Suprapubic skin (tissue), 4 donors: ENCODE measurements around the gene FLYWCH1. TPM values are rescaled to one million over a fixed set of nuclear protein-coding genes. Genes with fewer than 3 reads are reported as not detected.

Experiments used
- DNase-seq, 2 donors: peaks; one replicate each; pipeline ENCODE4 v3.0.0-alpha.2; 2019; ENCODE audit warnings: low spot score in 2 of 2
- H3K27ac ChIP-seq: fragments of 200-600 bp; sonication (generic); one replicate; pipeline ENCODE4 v1.5.1; 2019
- H3K27me3 ChIP-seq: fragments of 200-600 bp; sonication (generic); one replicate; pipeline ENCODE4 v1.5.1; 2019
- H3K36me3 ChIP-seq: fragments of 200-600 bp; sonication (generic); one replicate; pipeline ENCODE4 v1.5.1; 2019
- H3K4me1 ChIP-seq: fragments of 200-600 bp; sonication (generic); one replicate; pipeline ENCODE4 v1.5.1; 2019
- H3K4me3 ChIP-seq: fragments of 200-600 bp; sonication (generic); one replicate; pipeline ENCODE4 v1.5.1; 2019; ENCODE audit warnings: mild to moderate bottlenecking
- H3K9me3 ChIP-seq: fragments of 200-600 bp; sonication (generic); one replicate; pipeline ENCODE4 v1.5.1; 2019
- EP300 ChIP-seq: sonication (generic); formaldehyde crosslinking; IDR thresholded peaks from one replicate; pipeline ENCODE4 v1.6.1; 2017; ENCODE audit warnings: antibody characterized with exemption
- POLR2A ChIP-seq, 2 donors: fragments of 450-650 bp; IDR thresholded peaks; one replicate each; pipeline ENCODE4 v1.6.1; 2017; ENCODE audit warnings: antibody characterized with exemption in 2 of 2, mild to moderate bottlenecking in 2 of 2, moderate library complexity in 2 of 2
- POLR2AphosphoS5 ChIP-seq, 3 donors: sonication (generic); formaldehyde crosslinking; IDR thresholded peaks; one replicate each; pipeline ENCODE4 v1.6.1; 2017; ENCODE audit warnings: antibody characterized with exemption in 3 of 3
- WGBS: methylation state at CpG from one replicate; pipeline ENCODE4 v1.1.5; 2018; 5-methylcytosine and 5-hydroxymethylcytosine counted together
- total RNA-seq, 4 donors: library from RNA; depleted of rRNA; stranded (reverse); fragments of >200 nt; gene quantifications; one replicate each; pipeline ENCODE4 v1.1.0, GENCODE V29; 2016
- TF ChIP-seq, protein P1 (sequence below), 2 donors: fragments of 200-600 bp in 1 of 2; fragments of 450-650 bp in 1 of 2; sonication (generic) in 1 of 2; IDR thresholded peaks; one replicate each; pipeline ENCODE4 v1.5.1; 2016 to 2019; ENCODE audit warnings: antibody characterized with exemption in 2 of 2, mild to moderate bottlenecking in 1 of 2, moderate library complexity in 1 of 2

FLYWCH1 gene
- total RNA-seq, 4 donors from 2014 or later: 32.7 to 81.8 (median 52.1) TPM

GRCh38 chr16:2900526-2901075 is 11.1 kb upstream of the FLYWCH1 start:
- no peak overlapping the region for H3K27ac ChIP-seq
- H3K36me3 ChIP-seq: peaks cover 43% of the 10 kb centered on the region
- H3K27me3 ChIP-seq: no peaks in the 10 kb centered on the region
- no peak for DNase-seq
- no peak overlapping the region for H3K4me3 ChIP-seq
- no peaks in the 10 kb centered on the region for H3K9me3 ChIP-seq
- H3K4me1 ChIP-seq: peaks cover 8% of the 10 kb centered on the region
- TF ChIP-seq POLR2A (IDR thresholded peaks at IDR 0.05) (no peak), POLR2AphosphoS5 (IDR thresholded peaks at IDR 0.05) (no peak), EP300 (no peak)
- TF ChIP-seq, protein P1, sequence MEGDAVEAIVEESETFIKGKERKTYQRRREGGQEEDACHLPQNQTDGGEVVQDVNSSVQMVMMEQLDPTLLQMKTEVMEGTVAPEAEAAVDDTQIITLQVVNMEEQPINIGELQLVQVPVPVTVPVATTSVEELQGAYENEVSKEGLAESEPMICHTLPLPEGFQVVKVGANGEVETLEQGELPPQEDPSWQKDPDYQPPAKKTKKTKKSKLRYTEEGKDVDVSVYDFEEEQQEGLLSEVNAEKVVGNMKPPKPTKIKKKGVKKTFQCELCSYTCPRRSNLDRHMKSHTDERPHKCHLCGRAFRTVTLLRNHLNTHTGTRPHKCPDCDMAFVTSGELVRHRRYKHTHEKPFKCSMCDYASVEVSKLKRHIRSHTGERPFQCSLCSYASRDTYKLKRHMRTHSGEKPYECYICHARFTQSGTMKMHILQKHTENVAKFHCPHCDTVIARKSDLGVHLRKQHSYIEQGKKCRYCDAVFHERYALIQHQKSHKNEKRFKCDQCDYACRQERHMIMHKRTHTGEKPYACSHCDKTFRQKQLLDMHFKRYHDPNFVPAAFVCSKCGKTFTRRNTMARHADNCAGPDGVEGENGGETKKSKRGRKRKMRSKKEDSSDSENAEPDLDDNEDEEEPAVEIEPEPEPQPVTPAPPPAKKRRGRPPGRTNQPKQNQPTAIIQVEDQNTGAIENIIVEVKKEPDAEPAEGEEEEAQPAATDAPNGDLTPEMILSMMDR (IDR thresholded peaks at IDR 0.05): no peak
- 88% methylated on average over 15 of the region's 15 CpGs for WGBS

DNA sequence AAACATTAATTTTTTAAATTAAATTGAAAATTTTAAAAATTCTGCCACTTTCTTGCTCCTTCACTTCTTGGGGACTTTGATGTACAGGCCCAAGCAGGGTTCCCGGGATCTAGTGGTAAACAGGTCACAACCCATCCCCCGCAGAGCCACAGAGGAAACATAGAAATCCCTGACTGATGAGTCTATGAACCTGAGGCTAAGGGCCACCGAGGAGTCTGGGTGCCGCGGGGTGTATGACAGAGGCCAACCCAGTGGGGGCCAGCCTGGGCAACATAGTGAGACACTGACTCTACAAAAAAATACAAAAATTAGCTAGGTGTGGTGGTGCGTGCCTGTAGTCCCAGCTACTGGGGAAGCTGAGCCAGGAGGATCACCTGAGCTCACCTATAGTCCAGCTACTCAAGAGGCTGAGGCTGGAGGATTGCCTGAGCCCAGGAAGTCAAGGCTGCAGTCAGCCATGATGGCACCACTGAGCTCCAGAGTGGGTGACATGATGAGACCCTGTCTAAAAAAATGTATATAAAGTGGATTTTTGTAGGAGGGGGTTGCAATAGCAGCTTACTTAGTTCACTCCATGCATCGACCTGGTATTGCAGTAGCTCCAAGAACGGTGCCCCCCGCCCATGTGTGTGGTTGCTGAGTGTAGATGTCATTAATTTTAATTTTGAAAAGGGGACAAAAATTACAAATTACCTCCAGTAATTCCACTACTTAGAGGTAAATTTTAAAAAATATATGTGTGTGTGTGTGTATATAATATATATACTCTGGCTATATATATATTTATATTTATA is 9.2 kb upstream of the FLYWCH1 start:
- TF ChIP-seq, protein P1 (IDR thresholded peaks at IDR 0.05): no peak
- no peak for TF ChIP-seq POLR2A (IDR thresholded peaks at IDR 0.05)
- no peak for TF ChIP-seq POLR2AphosphoS5 (IDR thresholded peaks at IDR 0.05)
- no peak for TF ChIP-seq EP300
- Histone ChIP-seq H3K9me3 (no peaks in the 10 kb centered on the region), H3K36me3 (peaks cover 29% of the 10 kb centered on the region), H3K4me1 (peaks cover 19% of the 10 kb centered on the region), H3K27ac (no peak overlapping the region), H3K4me3 (no peak overlapping the region), H3K27me3 (no peaks in the 10 kb centered on the region)
- no peak for DNase-seq
- WGBS: 90% methylated on average over 9 of the region's 9 CpGs

DNA sequence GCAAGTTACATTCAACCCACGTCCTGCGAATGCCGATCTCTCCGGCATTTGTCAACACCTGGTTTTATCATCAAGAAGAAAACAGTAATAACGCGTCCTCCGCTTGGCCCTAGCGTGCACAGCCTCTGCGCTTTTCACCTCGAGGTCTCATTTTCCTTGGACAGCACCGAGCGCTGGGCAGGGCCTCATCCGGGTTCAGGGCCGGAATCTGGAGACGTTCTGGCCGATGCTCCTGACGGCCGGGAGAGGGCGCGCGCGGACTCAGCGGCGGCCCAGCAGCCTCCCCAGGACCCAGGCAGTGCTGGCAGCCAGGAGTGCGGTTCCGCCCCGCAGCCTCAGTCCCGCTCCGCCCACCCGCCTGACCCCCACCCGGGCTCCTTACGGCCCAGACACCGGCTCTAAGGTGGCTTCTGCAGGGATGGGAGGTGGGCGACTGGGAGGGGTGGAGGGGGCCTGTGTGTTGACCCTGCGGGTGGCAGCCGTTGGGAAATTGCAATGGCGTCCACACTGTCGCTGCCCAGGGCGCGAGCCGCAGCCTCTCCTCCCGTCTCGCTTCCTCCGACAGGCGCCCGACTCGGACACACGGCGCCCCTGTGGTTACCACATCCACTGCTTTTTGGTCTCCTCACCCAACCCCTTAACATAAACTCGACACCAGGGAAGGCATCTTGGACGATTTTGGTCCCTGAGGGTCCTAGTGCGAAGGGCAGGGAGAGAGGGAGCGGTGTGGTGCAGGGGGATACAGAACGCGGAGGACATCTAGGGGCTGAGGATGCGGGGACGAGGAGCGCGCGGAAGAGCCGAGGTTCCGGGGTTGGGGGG is 7.4 kb upstream of the FLYWCH1 start:
- peak; percentile 89 to 93 for DNase-seq
- WGBS: 3% methylated on average over 22 of the region's 62 CpGs
- Histone ChIP-seq H3K27me3 (no peaks in the 10 kb centered on the region), H3K9me3 (no peaks in the 10 kb centered on the region), H3K4me1 (peaks cover 20% of the 10 kb centered on the region), H3K27ac (peak overlapping the region; percentile 89), H3K36me3 (peaks cover 13% of the 10 kb centered on the region), H3K4me3 (peak overlapping the region; percentile 93)
- TF ChIP-seq POLR2A (IDR thresholded peaks at IDR 0.05) (no peak), POLR2AphosphoS5 (IDR thresholded peaks at IDR 0.05) (peak in 1 of 3 donors; percentile 39), EP300 (no peak)
- TF ChIP-seq, protein P1 (IDR thresholded peaks at IDR 0.05): peak; percentile 58 to 99

DNA sequence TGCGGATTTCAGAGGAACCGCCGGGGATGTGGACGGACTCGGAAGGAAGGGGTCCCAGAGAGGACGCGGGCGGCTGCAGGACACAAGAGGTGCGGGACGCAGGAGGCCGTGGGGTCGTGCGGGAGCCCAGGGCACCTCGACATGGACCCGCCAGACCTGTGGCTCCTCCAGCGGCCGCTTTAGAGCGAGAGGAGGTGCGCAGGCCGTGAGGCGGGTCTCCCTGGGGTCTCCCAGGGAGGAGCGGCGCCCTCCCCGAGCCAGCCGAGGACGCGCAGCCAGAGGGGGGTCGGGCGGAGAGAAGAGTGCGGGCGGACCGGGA is 6.8 kb upstream of the FLYWCH1 start:
- H3K27ac ChIP-seq: peak overlapping the region; percentile 89
- H3K4me3 ChIP-seq: peak overlapping the region; percentile 93
- TF ChIP-seq EP300 (no peak), POLR2AphosphoS5 (IDR thresholded peaks at IDR 0.05) (no peak), POLR2A (IDR thresholded peaks at IDR 0.05) (no peak)
- TF ChIP-seq, protein P1 (IDR thresholded peaks at IDR 0.05): no peak
- no peaks in the 10 kb centered on the region for H3K27me3 ChIP-seq
- WGBS: 1% methylated on average over 21 of the region's 32 CpGs
- peaks cover 20% of the 10 kb centered on the region for H3K4me1 ChIP-seq
- DNase-seq: peak in 1 of 2 donors; percentile 81
- H3K36me3 ChIP-seq: peaks cover 7% of the 10 kb centered on the region
- no peaks in the 10 kb centered on the region for H3K9me3 ChIP-seq
